GM21717 (cell line): ENCODE measurements around the gene IFIT3.
A peak's percentile ranks its signal among the peaks of the same experiment; 100 is the strongest.
"Not testable (repeated sequence)": the region's sequence is repeated elsewhere in the genome, so short reads cannot be mapped to it uniquely, and the experiment has no call there.

ENCODE experiments used
- ATAC-seq: cut with Tn5 transposase; IDR thresholded peaks from one replicate; pipeline ENCODE4 v1.9.1; 2021; ENCODE audit warnings: mild to moderate bottlenecking, moderate library complexity; ENCODE audit not compliant: unreplicated experiment

IFIT3 gene, protein sequence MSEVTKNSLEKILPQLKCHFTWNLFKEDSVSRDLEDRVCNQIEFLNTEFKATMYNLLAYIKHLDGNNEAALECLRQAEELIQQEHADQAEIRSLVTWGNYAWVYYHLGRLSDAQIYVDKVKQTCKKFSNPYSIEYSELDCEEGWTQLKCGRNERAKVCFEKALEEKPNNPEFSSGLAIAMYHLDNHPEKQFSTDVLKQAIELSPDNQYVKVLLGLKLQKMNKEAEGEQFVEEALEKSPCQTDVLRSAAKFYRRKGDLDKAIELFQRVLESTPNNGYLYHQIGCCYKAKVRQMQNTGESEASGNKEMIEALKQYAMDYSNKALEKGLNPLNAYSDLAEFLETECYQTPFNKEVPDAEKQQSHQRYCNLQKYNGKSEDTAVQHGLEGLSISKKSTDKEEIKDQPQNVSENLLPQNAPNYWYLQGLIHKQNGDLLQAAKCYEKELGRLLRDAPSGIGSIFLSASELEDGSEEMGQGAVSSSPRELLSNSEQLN

DNA sequence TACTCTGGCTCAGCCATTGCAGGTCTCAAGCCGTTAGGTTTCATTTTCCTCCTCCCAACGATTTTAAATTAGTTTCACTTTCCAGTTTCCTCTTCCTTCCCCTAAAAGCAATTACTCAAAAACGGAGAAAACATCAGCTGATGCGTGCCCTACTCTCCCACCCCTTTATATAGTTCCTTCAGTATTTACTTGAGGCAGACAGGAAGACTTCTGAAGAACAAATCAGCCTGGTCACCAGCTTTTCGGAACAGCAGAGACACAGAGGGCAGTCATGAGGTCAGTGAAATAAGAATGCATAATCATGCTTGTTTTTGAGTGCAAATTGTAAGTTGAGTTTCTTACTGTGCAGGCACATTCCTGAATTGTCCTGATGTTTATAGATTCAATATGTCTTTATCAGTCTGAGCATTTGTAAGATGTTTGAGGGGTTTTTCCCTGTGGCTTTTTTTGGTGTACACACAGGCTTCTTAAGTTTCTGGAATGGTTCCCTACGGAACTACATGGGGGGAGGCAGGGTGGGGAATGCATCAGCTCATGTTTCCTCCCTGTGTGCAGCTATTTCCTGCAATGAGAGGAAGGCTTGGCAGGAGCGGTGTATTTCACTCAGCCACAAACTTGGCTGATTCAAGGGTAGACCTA, at the start of gene IFIT3:
TSS of gene IFIT3 (plus strand) at position 195 of the 639 bp plus-strand sequence. CDS start at position 272, 77 bp downstream.
- no peak for ATAC-seq

- ATAC-seq: no peak
These were observed 49.7 kb upstream of the IFIT3 start for GRCh38 chr10:89278034-89278535.

DNA sequence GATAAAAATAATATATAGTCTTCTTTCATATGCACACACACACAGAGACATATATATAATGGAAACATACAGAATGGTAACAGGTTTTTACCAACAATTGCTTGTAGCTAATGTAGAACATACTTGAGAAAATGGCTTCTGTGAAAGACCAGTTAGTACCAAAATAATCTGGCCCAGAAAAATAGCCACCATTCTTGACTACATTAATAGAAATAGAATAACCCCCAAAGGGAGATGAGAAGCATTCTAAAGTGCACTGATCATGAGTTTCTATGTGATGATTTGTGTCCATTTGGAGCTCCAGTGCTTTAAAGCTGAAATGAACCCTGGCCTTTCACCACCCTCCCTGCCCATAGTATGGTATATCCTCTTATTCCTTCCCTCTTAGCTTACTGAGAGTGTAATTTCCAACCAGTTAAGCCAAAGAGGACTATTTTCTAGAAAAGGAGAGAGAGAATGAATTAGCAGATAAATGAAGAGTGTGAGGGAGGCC, 48.9 kb upstream of the IFIT3 start:
- no peak for ATAC-seq

GRCh38 chr10:89279421-89279869, 48.4 kb upstream of the IFIT3 start:
- no peak for ATAC-seq

- ATAC-seq: no peak
These were observed 47.3 kb upstream of the IFIT3 start for GRCh38 chr10:89280508-89280907.

DNA sequence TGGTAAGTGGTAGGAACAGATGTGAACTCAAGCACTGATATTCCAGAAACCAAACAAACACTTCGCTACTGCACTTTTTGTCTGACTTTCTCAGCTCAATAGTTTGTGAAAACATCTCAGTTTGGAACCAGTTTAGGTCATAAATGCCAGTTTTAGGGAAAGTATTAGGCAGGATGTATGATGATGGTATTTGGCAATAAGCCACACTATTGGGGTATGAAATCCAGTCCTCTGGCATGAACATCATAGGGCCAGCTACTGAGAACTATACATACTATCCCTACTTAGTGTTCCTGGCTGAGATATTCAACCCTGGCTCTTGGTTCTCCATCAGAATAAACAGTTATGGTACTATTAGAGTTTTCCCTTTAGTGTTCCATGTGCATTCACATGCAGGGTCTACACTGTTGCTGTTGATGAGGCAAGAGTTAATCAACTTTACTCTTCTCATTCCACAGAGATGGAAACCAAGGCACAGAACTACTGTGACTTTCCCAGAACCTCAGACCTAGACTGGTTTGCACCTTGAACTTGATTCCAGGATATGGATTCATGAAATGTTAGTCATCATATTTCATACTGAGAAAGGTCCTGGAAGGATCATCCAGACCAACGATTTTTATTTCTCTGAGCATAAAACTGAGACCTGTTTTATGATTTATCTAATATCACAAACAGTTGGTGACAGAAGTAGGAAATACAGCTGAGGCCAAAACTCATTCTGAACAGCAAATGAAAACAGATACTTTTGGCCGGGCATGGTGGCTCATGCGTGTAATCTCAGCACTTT, 46.0 kb upstream of the IFIT3 start:
- no peak for ATAC-seq

GRCh38 chr10:89283025-89283935, 44.5 kb upstream of the IFIT3 start:
- ATAC-seq: no peak

DNA sequence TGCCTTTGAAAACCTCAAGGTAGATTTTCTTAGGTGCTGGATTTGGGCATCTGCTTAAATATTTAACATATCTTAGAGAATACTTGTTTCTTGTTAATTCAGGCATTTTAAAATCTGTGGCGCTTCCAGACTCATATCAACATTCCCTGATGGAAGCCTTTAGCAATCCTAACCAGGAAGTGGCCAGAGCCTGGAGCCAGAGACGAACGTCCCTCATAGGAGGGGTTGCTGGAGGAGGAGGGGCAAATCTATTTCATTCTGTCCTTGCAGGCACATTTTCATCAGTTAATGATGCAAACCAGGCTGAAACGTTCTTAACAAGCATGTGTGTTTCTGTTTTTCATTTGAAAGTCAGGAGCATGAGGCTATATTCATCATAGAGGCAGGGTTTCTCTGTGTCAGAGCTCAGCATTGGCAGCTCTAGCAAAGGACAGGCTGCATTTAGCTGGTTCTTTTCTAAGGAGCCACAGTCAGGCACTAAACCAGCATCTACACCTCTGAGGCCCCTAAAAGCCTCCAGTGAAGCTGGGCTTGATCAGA, 43.8 kb upstream of the IFIT3 start:
- ATAC-seq: no peak

DNA sequence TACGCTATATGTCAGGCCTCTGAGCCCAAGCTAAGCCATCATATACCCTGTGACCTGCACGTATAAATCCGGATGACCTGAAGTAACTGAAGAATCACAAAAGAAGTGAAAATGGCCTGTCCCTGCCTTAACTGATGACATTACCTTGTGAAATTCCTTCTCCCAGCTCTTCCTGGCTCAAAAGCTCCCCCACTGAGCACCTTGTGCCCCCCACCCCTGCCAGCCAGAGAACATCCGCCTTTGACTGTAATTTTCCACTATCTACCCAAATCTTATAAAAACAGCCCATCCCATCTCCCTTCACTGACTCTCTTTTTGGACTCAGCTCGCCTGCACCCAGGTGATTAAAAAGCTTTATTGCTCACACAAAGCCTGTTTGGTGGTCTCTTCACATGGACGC, 43.1 kb upstream of the IFIT3 start:
- not testable (repeated sequence) for ATAC-seq

- not testable (repeated sequence) for ATAC-seq
These were observed 42.5 kb upstream of the IFIT3 start for GRCh38 chr10:89285303-89285702.

DNA sequence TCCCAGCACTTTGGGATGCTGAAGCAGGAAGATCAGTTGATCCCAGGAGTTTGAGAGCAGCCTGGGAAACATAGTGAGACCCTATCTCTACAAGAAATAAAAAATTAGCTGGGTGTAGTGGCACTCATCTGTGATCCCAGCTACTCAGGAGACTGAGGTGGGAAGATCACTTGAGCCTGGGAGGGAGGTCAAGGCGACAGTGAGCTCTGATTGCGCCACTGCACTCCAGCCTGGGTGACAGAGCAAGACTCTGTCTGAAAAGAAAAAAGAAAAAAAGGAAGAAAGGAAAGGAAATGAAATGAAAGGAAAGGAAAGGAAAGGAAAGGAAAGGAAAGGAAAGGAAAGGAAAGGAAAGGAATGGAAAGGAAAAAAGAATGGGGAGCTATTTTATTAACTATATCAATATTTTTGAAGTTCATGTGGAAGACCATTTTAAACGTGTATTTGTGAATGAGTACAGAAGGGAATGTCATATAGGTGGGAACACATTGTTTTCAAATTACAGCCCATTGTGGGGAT, 33.0 kb upstream of the IFIT3 start:
- ATAC-seq: no peak

DNA sequence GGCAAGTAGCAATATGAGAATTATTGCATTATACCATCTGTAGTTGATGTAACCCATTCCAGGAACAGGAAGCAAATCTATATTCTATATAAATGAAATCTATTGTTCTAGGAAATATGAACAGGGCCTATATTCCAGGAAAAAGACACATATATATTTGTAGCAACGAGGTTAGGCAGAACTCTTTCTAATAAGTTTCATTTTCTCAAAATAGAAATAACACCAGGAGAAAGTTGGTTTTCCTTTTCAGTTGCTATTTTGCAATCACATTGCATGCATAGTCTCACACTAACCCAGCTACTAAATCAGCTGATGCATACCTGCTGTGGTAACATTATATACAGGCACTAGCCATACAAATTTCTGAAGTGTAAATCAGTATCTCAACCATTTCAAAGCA, 32.2 kb upstream of the IFIT3 start:
- peak; percentile 63 for ATAC-seq

- no peak for ATAC-seq
These were observed 31.6 kb upstream of the IFIT3 start for GRCh38 chr10:89296220-89296648.

GRCh38 chr10:89297356-89297755, 30.4 kb upstream of the IFIT3 start:
- ATAC-seq: no peak

DNA sequence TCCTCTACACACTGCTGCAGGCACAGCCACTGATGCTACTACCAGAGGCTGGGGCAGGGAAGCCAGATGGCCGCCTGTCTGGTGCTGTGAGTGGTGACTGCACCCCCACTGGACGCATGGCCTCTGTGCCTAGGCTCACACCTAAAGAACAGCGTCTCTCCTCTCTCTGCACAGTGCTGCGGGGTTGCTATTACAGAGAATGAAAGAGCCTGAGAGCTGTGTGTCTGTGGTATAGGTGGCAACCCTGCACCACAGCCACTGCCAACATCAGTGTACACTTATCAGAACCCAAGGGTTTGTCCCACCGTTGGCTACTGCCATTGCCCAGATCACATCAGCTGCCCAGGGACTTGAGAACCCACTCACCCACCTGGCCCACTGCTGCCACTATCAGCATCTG, 30.0 kb upstream of the IFIT3 start:
- no peak for ATAC-seq

GRCh38 chr10:89299031-89299430, 28.8 kb upstream of the IFIT3 start:
- ATAC-seq: no peak

DNA sequence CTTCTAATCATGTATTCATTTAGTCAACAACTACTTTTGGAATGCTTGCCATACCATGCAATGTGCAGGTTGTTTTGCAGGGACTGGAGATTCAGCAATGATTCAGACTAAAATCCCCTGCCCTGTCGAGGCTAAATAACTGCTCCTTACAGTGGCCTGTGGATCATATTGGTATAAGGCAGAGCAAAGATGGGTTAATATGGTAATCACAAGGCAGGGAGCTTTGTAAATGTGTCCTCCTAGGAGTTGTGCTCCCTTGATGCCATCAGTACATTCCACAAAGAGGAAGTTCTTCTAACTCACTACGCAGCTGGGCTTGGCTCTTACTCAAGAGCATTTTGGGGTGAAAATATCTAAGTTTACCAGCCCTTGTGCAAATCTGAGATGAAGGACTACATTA, 26.6 kb upstream of the IFIT3 start:
- ATAC-seq: no peak

- ATAC-seq: peak; percentile 62
These were observed 25.9 kb upstream of the IFIT3 start, which contains the start of gene IFIT2 for GRCh38 chr10:89301721-89302445. Gene IFIT2 (plus strand): TSS chr10:89302046. CDS start chr10:89302124, 78 bp downstream.

DNA sequence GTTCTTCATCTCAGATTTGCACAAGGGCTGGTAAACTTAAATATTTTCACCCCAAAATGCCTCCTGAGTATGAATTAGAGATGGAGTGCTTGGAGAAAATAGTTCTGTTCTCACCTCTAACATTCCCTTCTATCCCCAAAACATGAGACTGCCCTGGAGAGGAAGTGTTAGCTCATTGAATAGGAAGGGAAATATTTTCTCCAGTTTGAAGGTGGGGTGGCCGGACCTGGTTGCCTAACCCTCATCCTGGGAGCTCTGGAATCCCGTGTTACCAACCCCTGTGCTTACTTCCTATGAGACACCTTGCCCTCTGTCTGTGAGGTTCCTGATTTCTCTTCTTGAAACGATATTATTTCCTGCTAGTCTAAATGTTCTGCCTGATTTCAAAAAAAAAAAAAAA, 25.2 kb upstream of the IFIT3 start:
- ATAC-seq: no peak
